Breast epithelium (tissue), 4 donors: ENCODE measurements around the gene SKP1. TPM values are rescaled to one million over a fixed set of nuclear protein-coding genes. Genes with fewer than 3 reads are reported as not detected.
"Not testable (repeated sequence)": the region's sequence is repeated elsewhere in the genome, so short reads cannot be mapped to it uniquely, and the experiment has no call there.

Experiments used
- DNase-seq, 2 donors: peaks; one replicate each; pipeline ENCODE4 v3.0.0-alpha.2; 2019; ENCODE audit warnings: low spot score in 2 of 2
- H3K27ac ChIP-seq, 2 donors: fragments of 200-600 bp; sonication (generic) in 1 of 2; one replicate each; pipeline ENCODE4 v1.5.1; 2016 to 2019; ENCODE audit warnings: mild to moderate bottlenecking in 1 of 2
- H3K27me3 ChIP-seq, 2 donors: fragments of 200-600 bp; sonication (generic) in 1 of 2; one replicate each; pipeline versions ENCODE4 v1.5.1 to v1.6.0; 2017 to 2019; ENCODE audit warnings: control low read depth in 1 of 2, mild to moderate bottlenecking in 1 of 2
- H3K36me3 ChIP-seq: fragments of 200-600 bp; one replicate; pipeline ENCODE4 v1.5.1; 2019
- H3K4me1 ChIP-seq, 2 donors: fragments of 200-600 bp; sonication (generic); one replicate each; pipeline ENCODE4 v1.5.1; 2016 to 2019; ENCODE audit warnings: control low read depth in 1 of 2
- H3K4me3 ChIP-seq, 3 donors: fragments of 200-600 bp; sonication (generic); 1 replicate in 2 of 3; 2 replicates in 1 of 3; pipeline ENCODE4 v1.5.1; 2016 to 2019; ENCODE audit warnings: mild to moderate bottlenecking in 3 of 3, moderate library complexity in 2 of 3
- H3K9me3 ChIP-seq, 2 donors: fragments of 200-600 bp; sonication (generic) in 1 of 2; one replicate each; pipeline ENCODE4 v1.5.1; 2016 to 2019; ENCODE audit warnings: control low read depth in 1 of 2
- POLR2A ChIP-seq: fragments of 450-650 bp; IDR thresholded peaks from one replicate; pipeline ENCODE4 v1.6.1; 2016; ENCODE audit warnings: antibody characterized with exemption, mild to moderate bottlenecking, moderate library complexity
- POLR2AphosphoS5 ChIP-seq, 3 donors: sonication (generic); formaldehyde crosslinking; IDR thresholded peaks; one replicate each; pipeline ENCODE4 v1.6.1; 2017; ENCODE audit warnings: antibody characterized with exemption in 3 of 3
- intact Hi-C: fragments of 100-400 bp; cut with DNase I; formaldehyde crosslinking; loops from one replicate; pipeline ENCODE4 v1.15.1; 2023; ENCODE audit warnings: low total_unique reads
- total RNA-seq, 3 donors: library from RNA; depleted of rRNA; stranded (reverse); fragments of >200 nt; gene quantifications; one replicate each; pipeline ENCODE4 v1.1.0, GENCODE V29; 2016
- TF ChIP-seq, protein P1 (sequence below), 3 donors: fragments of 450-650 bp; IDR thresholded peaks; one replicate each; pipeline ENCODE4 v1.5.1; 2016 to 2017; ENCODE audit warnings: antibody characterized with exemption in 3 of 3, mild to moderate bottlenecking in 3 of 3, moderate library complexity in 3 of 3

The SKP1 gene
- total RNA-seq, 3 donors from 2014 or later = 158 to 291 (median 259) TPM

DNA sequence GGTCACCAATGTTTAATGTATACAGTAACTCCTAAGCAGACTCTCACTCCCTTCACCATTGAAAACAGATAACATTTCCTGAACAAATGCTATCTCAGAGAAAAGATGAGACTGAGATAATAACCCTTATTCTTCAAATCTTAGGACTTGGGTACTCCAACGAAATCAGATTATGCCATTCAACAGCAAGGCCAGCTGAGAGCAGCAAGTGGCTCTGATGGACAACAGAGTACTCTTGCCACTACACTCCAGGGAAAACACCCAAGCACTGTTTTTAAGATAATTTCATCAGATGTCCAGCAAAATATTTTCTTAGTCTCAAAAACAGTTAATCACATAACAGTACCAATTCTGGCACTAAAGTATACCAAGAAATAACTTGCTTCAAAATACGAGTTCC, 39.0 kb upstream of the SKP1 start:
- no peak for DNase-seq
- TF ChIP-seq POLR2A = no peak
- no peak for TF ChIP-seq POLR2AphosphoS5 (IDR thresholded peaks at IDR 0.05)
- TF ChIP-seq, protein P1, sequence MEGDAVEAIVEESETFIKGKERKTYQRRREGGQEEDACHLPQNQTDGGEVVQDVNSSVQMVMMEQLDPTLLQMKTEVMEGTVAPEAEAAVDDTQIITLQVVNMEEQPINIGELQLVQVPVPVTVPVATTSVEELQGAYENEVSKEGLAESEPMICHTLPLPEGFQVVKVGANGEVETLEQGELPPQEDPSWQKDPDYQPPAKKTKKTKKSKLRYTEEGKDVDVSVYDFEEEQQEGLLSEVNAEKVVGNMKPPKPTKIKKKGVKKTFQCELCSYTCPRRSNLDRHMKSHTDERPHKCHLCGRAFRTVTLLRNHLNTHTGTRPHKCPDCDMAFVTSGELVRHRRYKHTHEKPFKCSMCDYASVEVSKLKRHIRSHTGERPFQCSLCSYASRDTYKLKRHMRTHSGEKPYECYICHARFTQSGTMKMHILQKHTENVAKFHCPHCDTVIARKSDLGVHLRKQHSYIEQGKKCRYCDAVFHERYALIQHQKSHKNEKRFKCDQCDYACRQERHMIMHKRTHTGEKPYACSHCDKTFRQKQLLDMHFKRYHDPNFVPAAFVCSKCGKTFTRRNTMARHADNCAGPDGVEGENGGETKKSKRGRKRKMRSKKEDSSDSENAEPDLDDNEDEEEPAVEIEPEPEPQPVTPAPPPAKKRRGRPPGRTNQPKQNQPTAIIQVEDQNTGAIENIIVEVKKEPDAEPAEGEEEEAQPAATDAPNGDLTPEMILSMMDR (IDR thresholded peaks at IDR 0.05) = no peak
- no peaks in the 10 kb centered on the region for H3K36me3 ChIP-seq
- no peaks in the 10 kb centered on the region for H3K27me3 ChIP-seq
- no peak overlapping the region for H3K27ac ChIP-seq
- intact Hi-C loops = no loop called here
- H3K9me3 ChIP-seq = no peaks in the 10 kb centered on the region
- H3K4me3 ChIP-seq = no peak overlapping the region
- no peaks in the 10 kb centered on the region for H3K4me1 ChIP-seq

DNA sequence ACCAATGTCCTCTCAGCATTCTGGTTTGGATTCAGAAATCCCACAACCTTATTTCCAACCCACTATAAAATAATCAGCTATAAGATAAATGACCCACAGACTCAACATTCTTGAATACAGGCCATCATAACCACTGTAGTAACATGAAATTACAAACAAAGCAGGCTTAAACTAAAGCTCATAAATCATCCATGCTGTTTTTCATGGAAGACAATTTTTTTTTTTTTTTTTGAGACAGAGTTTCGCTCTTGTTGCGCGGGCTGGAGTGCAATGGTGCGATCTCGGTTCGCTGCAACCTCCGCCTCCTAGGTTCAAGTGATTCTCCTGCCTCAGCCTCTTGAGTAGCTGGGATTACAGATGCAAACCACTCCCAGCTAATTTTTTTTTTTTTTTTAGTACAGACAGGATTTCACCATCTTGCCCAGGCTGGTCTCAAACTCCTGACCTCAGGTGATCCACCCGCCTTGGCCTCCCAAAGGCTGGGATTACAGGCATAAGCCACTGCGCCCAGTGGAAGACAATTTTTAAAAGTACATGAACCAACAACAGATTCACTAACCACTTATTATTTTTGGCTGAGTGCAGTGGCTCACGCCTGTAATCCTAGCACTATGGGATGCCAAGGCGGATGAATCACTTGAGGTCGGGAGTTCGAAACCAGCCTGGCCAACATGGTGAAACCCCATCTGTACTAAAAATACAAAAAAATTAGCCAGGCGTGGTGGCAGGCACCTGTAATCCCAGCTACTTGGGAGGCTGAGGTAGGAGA, 34.7 kb upstream of the SKP1 start:
- DNase-seq, intact Hi-C loops, H3K4me3 ChIP-seq, H3K36me3 ChIP-seq, H3K4me1 ChIP-seq, H3K27ac ChIP-seq, H3K9me3 ChIP-seq, H3K27me3 ChIP-seq: not testable (repeated sequence)

DNA sequence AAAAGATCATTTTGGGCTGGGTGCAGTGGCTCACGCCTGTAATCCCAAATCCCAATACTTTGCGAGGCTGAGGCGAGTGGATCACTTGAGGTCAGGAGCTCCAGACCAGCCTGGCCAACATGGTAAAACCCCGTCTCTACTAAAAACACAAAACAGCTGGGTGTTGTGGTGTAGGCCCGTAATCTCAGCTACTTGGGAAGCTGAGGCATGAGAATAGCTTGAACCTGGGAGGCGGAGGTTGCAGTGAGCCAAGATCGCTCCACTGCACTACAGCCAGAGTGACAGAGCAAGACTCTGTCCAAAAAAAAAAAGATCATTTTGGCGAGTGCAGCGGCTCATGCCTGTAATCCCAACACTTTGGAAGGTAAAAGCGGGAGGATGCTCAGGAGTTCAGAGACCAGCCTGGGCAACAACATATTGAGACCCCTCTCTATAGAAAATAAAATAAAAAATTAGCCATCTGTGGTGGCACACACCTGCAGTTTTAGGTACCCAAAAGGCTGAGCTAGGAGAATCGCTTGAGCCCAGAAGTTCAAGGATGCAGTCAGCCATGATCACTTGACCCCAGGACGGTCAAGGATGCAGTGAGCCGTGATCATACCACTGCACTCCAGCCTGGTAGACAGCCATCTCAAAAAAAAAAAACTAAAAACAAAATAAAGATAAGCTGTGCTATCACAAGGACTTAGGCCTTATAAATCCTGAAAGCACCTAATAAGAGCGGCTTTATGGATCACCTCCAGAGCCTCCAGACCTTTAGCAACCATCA, 32.9 kb upstream of the SKP1 start:
- Histone ChIP-seq H3K36me3 (no peaks in the 10 kb centered on the region), H3K27me3 (no peaks in the 10 kb centered on the region), H3K27ac (no peak overlapping the region), H3K9me3 (no peaks in the 10 kb centered on the region), H3K4me3 (no peak overlapping the region), H3K4me1 (peaks cover 0 to 7% of the 10 kb centered on the region in 2 donors)
- DNase-seq = no peak
- TF ChIP-seq, protein P1 (IDR thresholded peaks at IDR 0.05) = no peak
- no peak for TF ChIP-seq POLR2AphosphoS5 (IDR thresholded peaks at IDR 0.05)
- TF ChIP-seq POLR2A = no peak
- intact Hi-C loops = no loop called here

DNA sequence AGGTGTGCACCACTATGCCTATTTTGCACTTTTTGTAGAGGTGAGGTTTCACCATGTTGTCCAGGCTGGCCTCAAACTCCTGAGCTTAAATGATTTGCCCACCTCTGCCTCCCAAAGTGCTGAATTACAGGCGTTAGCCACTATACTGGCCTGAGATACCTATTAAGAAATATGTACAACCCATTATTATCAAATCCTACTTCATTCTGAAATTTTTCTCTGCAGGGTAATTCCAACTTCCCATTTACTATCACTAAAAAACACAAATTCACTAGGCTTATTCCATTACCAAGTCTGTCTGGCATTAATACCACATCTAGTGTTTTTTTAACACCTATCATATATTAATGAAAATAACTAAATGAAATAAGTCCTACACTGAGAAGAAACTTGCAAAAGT, 30.9 kb upstream of the SKP1 start:
- DNase-seq = no peak
- Histone ChIP-seq H3K27me3 (no peaks in the 10 kb centered on the region), H3K36me3 (no peaks in the 10 kb centered on the region), H3K9me3 (no peaks in the 10 kb centered on the region), H3K27ac (no peak overlapping the region), H3K4me3 (no peak overlapping the region), H3K4me1 (peaks cover 0 to 7% of the 10 kb centered on the region in 2 donors)
- TF ChIP-seq POLR2A = no peak
- TF ChIP-seq, protein P1 (IDR thresholded peaks at IDR 0.05) = no peak
- intact Hi-C loops = no loop called here

DNA sequence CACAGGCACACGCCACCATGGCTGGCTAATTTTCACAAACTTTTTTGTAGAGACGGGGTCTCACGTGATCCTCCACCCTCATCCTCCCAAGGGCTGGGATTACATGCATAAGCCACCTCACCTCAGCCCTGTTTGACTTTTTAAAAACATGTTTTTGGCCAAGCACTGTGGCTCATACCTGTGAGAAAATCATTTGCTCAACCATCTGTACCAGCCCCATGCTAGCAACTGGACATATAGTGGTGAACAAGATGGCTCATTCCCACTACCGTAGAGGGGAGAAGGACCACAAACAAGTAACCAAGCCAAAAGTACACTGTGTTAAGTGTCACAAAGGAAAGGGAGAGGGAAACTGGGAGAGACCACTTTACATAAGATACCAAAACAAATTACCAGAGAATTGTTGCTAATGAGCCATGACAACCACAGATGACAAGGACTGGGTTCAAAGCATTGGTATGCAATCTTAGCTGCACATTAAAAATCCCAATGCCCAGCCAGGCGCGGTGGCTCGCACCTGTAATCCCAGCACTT, 29.9 kb upstream of the SKP1 start:
- Histone ChIP-seq H3K4me1 (peaks cover 0 to 7% of the 10 kb centered on the region in 2 donors), H3K4me3 (no peak overlapping the region), H3K36me3 (no peaks in the 10 kb centered on the region), H3K27me3 (no peaks in the 10 kb centered on the region), H3K9me3 (no peaks in the 10 kb centered on the region), H3K27ac (no peak overlapping the region)
- TF ChIP-seq POLR2AphosphoS5 (IDR thresholded peaks at IDR 0.05) (no peak), POLR2A (no peak)
- TF ChIP-seq, protein P1 (IDR thresholded peaks at IDR 0.05) = no peak
- intact Hi-C loops = no loop called here
- DNase-seq = no peak
